Measurements from ENCODE around the gene RNF152. TPM values are rescaled to one million over a fixed set of nuclear protein-coding genes. Genes with fewer than 3 reads are reported as not detected.

The RNF152 gene
- total RNA-seq, 1 experiment from 2014 or later = 2.4 TPM

DNA sequence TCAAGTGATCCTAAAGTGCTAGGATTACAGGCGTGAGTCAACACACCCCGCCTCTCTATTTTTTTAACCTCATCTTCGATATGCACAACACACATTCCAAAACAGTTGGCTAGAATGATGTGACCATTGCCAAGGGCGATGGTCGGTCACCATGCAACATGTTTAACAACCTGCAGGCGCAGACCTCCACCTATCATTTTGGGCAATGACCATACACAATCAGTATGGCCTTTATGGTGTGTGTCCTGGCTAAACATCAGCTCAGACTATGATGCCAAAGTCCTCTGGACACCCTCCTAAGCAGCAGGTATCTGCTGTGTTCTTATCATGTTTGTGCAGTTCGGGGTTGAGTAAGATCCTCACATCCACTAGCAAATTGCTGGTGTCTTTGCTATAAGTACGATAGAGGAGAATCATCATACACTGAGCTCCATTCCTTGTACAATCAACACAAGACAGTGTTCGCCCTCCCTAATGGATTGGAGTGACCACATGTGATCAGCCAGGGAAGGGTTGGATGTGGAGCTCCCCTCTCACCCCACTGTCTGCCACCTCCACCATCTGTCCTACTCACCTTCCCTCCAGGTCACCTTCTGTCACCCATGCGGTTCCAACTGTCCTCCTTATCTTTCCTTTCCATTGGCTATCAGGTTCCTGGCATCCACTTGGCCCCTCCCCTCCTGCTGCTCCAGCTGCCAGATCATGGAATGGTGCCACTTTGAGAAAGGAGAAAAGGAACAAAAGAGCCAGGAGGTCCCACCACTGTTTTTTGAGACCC, 7.9 kb upstream of the RNF152 start:
- no peaks in the 10 kb centered on the region for H3K36me3 Mint-ChIP-seq (ENCODE audit: insufficient read depth, unreplicated experiment)
- no peaks in the 10 kb centered on the region for H3K9me3 Mint-ChIP-seq (ENCODE audit: unreplicated experiment)
- no peak for DNase-seq
- H3K27ac Mint-ChIP-seq (ENCODE audit: unreplicated experiment) = no peak overlapping the region
- Histone ChIP-seq H3K36me3 (ENCODE audit: control insufficient read depth, insufficient read depth, low read length) (no peaks in the 10 kb centered on the region), H3K4me1 (no peaks in the 10 kb centered on the region), H3K4me3 (ENCODE audit: low read depth, low read length) (no peak overlapping the region), H3K27me3 (replicated peaks; ENCODE audit: control insufficient read depth, insufficient read depth, low read length) (no peaks in the 10 kb centered on the region), H3K9me3 (no peaks in the 10 kb centered on the region)
- no peak for TF ChIP-seq CTCF (IDR thresholded peaks at IDR 0.05; ENCODE audit: insufficient read depth in 1 of 2, low read depth in 1 of 2, low read length in 1 of 2, severe bottlenecking in 1 of 2, unreplicated experiment in 1 of 2)
- POLR2A ChIA-PET = no interaction called here
- CTCF ChIA-PET = no interaction called here
- H3K4me3 Mint-ChIP-seq (ENCODE audit: unreplicated experiment) = no peak overlapping the region
- no peaks in the 10 kb centered on the region for H3K27me3 Mint-ChIP-seq (ENCODE audit: insufficient read depth, unreplicated experiment)
- peaks cover 9% of the 10 kb centered on the region for H3K4me1 Mint-ChIP-seq (ENCODE audit: low read depth, unreplicated experiment)
- no TSS peak for BruUV-seq (replicated peaks)
- intact Hi-C loops (cut with micrococcal nuclease; ENCODE audit: unreplicated experiment) = loop anchor here (1.0 to 2.0 kb wide), 2 partner anchors 230 to 349 kb away; no protein-coding TSS in a partner anchor

- peaks cover 9% of the 10 kb centered on the region for H3K4me1 Mint-ChIP-seq (ENCODE audit: low read depth, unreplicated experiment)
- POLR2A ChIA-PET = no interaction called here
- CTCF ChIA-PET = no interaction called here
- no peak overlapping the region for H3K4me3 ChIP-seq (ENCODE audit: low read depth, low read length)
- no peak overlapping the region for H3K27ac Mint-ChIP-seq (ENCODE audit: unreplicated experiment)
- intact Hi-C loops (cut with micrococcal nuclease; ENCODE audit: unreplicated experiment) = no loop called here
- H3K4me3 Mint-ChIP-seq (ENCODE audit: unreplicated experiment) = no peak overlapping the region
- H3K36me3 Mint-ChIP-seq (ENCODE audit: insufficient read depth, unreplicated experiment) = no peaks in the 10 kb centered on the region
- H3K9me3 Mint-ChIP-seq (ENCODE audit: unreplicated experiment) = no peaks in the 10 kb centered on the region
- no peak for TF ChIP-seq CTCF (IDR thresholded peaks at IDR 0.05; ENCODE audit: insufficient read depth in 1 of 2, low read depth in 1 of 2, low read length in 1 of 2, severe bottlenecking in 1 of 2, unreplicated experiment in 1 of 2)
- no peaks in the 10 kb centered on the region for H3K9me3 ChIP-seq
- no TSS peak for BruUV-seq (replicated peaks)
- H3K27me3 Mint-ChIP-seq (ENCODE audit: insufficient read depth, unreplicated experiment) = no peaks in the 10 kb centered on the region
- no peaks in the 10 kb centered on the region for H3K27me3 ChIP-seq (replicated peaks; ENCODE audit: control insufficient read depth, insufficient read depth, low read length)
- no peak for DNase-seq
- no peaks in the 10 kb centered on the region for H3K36me3 ChIP-seq (ENCODE audit: control insufficient read depth, insufficient read depth, low read length)
- no peaks in the 10 kb centered on the region for H3K4me1 ChIP-seq
Observed at GRCh38 chr18:61898640-61899101, 5.9 kb upstream of the RNF152 start.

- H3K4me1 ChIP-seq = no peaks in the 10 kb centered on the region
- Mint-ChIP-seq H3K9me3 (ENCODE audit: unreplicated experiment) (no peaks in the 10 kb centered on the region), H3K36me3 (ENCODE audit: insufficient read depth, unreplicated experiment) (no peaks in the 10 kb centered on the region), H3K4me1 (ENCODE audit: low read depth, unreplicated experiment) (peaks cover 9% of the 10 kb centered on the region), H3K27ac (ENCODE audit: unreplicated experiment) (no peak overlapping the region), H3K27me3 (ENCODE audit: insufficient read depth, unreplicated experiment) (no peaks in the 10 kb centered on the region), H3K4me3 (ENCODE audit: unreplicated experiment) (no peak overlapping the region)
- no peak for DNase-seq
- H3K27me3 ChIP-seq (replicated peaks; ENCODE audit: control insufficient read depth, insufficient read depth, low read length) = no peaks in the 10 kb centered on the region
- POLR2A ChIA-PET = no interaction called here
- CTCF ChIA-PET = no interaction called here
- H3K4me3 ChIP-seq (ENCODE audit: low read depth, low read length) = no peak overlapping the region
- BruUV-seq (replicated peaks) = no TSS peak
- H3K36me3 ChIP-seq (ENCODE audit: control insufficient read depth, insufficient read depth, low read length) = no peaks in the 10 kb centered on the region
- TF ChIP-seq CTCF (IDR thresholded peaks at IDR 0.05; ENCODE audit: insufficient read depth in 1 of 2, low read depth in 1 of 2, low read length in 1 of 2, severe bottlenecking in 1 of 2, unreplicated experiment in 1 of 2) = no peak
- H3K9me3 ChIP-seq = no peaks in the 10 kb centered on the region
- intact Hi-C loops (cut with micrococcal nuclease; ENCODE audit: unreplicated experiment) = no loop called here
Observed at GRCh38 chr18:61896757-61897156, 4.0 kb upstream of the RNF152 start.
